Measurements from ENCODE around the gene BAHCC1. TPM values are rescaled to one million over a fixed set of nuclear protein-coding genes. Genes with fewer than 3 reads are reported as not detected.

The BAHCC1 gene
- total RNA-seq, 1 experiment from 2014 or later = 3.1 TPM

GRCh38 chr17:81482673-81483072, 87.4 kb downstream of the BAHCC1 start:
- Histone ChIP-seq H3K18ac (ENCODE audit: insufficient read length, low read depth, low read length) (no peak overlapping the region), H4K91ac (ENCODE audit: insufficient read length, low read depth, low read length) (no peak overlapping the region), H3K79me2 (ENCODE audit: insufficient read depth, low read length) (no peaks in the 10 kb centered on the region), H3K56ac (ENCODE audit: insufficient read length, low read depth, low read length) (no peak overlapping the region), H2AFZ (ENCODE audit: low read length) (no peak overlapping the region), H3K79me1 (ENCODE audit: insufficient read depth, low read depth, low read length, poor library complexity, severe bottlenecking) (no peaks in the 10 kb centered on the region), H3K23ac (ENCODE audit: insufficient read length, low read depth, low read length) (no peak overlapping the region), H3K9me3 (ENCODE audit: control insufficient read depth, low read depth, low read length) (no peaks in the 10 kb centered on the region), H4K20me1 (ENCODE audit: control insufficient read depth, insufficient read depth, insufficient read length) (no peaks in the 10 kb centered on the region), H2BK12ac (ENCODE audit: insufficient read length, low read depth, low read length) (no peak overlapping the region), H3K9ac (ENCODE audit: extremely low read depth, insufficient read length, low read length) (no peak overlapping the region), H3T11ph (ENCODE audit: low read length) (no peak overlapping the region), H2AK5ac (ENCODE audit: insufficient read length, low read length) (no peak overlapping the region), H3K23me2 (ENCODE audit: insufficient read length, low read depth, low read length, poor library complexity, severe bottlenecking) (peaks cover 7% of the 10 kb centered on the region), H3K27me3 (ENCODE audit: insufficient read depth, low read length) (peaks cover 12% of the 10 kb centered on the region; the same call in 1 of the 2 replicates), H2BK120ac (ENCODE audit: low read depth, low read length, poor library complexity, severe bottlenecking) (no peak overlapping the region), H2BK5ac (ENCODE audit: insufficient read length, low read length) (no peak overlapping the region), H2BK15ac (ENCODE audit: low read depth, low read length) (no peak overlapping the region), H4K5ac (ENCODE audit: insufficient read length, low read depth, low read length) (no peak overlapping the region), H3K4me2 (ENCODE audit: insufficient read depth, insufficient read length, low read length) (no peak overlapping the region), H3K4me1 (ENCODE audit: insufficient read depth, low read length) (no peaks in the 10 kb centered on the region; the same call in 1 of the 2 replicates), H2BK20ac (ENCODE audit: low read depth, low read length, poor library complexity, severe bottlenecking) (no peak overlapping the region), H3K14ac (ENCODE audit: insufficient read depth, low read length) (no peak overlapping the region), H3K4ac (ENCODE audit: low read depth, low read length) (no peak overlapping the region), H4K8ac (replicated peaks; ENCODE audit: insufficient read length, low read depth, low read length) (no peak overlapping the region), H3K27ac (ENCODE audit: insufficient read length, low read depth, low read length) (no peak overlapping the region)
- H3K4me3 Mint-ChIP-seq = no peak overlapping the region
- H3K9me3 Mint-ChIP-seq = peaks cover 0 to 3% of the 10 kb centered on the region in 2 experiments; a peak in 1 of 5 replicates
- DNase-seq = no peak
- TF ChIP-seq CTCF (conservative IDR thresholded peaks at IDR 0.05) = no peak
- H3K4me1 Mint-ChIP-seq = peaks cover 4 to 6% of the 10 kb centered on the region in 2 experiments
- H3K27ac Mint-ChIP-seq = no peak overlapping the region
- no CpG with 5 or more reads among the region's 11 CpGs for WGBS (ENCODE audit: extremely low coverage, insufficient read length, low lambda C conversion rate)
- H3K27me3 Mint-ChIP-seq (ENCODE audit: low read depth) = peaks cover 75% of the 10 kb centered on the region
- no peaks in the 10 kb centered on the region for H3K36me3 Mint-ChIP-seq (ENCODE audit: insufficient read depth in 1 of 3, low read depth in 3 of 3)
